Activated CD4-positive, CD25-positive, alpha-beta regulatory T cell treated with anti-CD3 and anti-CD28 coated beads, Interleukin-2, amount 50 U/mL, for 16 hours (primary cell): Measurements from ENCODE around the gene EFCAB5.
"Not testable (repeated sequence)": the region's sequence is repeated elsewhere in the genome, so short reads cannot be mapped to it uniquely, and the experiment has no call there.

Experiments used
- DNase-seq: peaks from one replicate; pipeline ENCODE4 v3.0.0-alpha.2; 2020; ENCODE audit warnings: low read depth, low spot score

Gene EFCAB5

DNA sequence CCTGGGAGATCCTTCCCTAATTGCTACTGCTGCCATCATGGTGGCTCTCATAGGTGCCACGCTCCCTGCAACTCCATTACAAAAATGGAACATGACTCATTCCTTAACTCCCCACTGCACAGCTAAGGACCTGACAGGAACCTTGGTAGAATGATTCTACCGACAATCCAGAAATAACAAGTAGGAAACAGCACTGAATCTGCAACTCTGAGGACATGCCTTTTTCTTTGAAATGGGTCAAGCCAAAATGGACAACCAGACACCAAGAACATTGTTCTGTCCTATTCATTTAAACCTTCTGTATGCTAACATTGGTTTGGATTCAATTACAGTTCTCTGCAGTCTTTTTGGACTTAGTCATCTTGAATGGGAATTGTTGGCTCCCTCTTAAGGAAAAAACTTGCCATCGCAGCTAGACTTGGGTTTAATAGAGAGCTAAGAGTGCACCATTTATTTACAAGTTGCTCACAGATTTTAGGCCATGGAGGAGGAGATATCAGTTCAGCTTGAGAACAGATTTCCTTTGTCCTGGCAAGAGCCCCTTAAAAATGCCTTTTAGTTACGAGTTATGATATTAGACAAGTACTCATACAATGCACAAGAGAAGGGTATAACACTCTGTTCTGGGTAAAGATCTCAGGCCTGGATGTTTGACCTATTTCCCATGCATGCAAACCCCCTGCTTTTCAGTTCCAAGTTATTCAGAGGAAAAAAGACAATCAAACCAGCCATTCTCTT lies 154.2 kb downstream of the EFCAB5 start:
- DNase-seq = no peak

DNA sequence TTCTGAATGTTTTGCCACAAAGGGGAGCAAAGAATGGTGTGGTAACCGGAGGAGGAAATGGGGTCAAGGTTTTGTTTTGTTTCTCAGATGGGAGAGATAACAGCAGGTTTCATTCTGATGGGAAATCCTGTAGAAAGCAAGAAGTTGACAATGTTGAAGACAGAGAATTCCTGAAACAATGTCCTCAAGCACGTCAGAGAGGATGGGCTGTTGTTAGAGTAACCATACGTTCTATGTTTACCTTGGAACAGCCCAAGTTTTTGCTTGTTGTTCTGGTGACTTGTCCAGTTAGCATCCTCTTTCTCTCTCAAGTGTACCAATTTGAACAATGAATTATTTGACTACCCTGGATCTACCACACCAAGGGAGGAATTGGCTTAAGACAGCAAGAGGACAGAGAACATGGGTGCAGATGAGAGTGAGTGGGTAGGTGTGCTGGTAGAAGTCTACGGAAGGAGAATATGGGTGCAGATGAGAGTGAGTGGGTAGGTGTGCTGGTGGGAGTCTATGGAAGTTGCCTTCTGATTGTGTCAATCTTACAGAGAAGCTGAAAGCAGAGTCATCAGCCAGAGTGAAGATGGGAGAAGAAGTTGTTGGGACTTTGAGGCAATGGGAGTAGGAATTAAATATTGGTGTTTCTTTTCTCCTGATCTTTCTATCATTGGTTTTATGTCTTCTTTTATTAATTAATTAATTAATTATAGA lies 160.4 kb downstream of the EFCAB5 start:
- DNase-seq = no peak

DNA sequence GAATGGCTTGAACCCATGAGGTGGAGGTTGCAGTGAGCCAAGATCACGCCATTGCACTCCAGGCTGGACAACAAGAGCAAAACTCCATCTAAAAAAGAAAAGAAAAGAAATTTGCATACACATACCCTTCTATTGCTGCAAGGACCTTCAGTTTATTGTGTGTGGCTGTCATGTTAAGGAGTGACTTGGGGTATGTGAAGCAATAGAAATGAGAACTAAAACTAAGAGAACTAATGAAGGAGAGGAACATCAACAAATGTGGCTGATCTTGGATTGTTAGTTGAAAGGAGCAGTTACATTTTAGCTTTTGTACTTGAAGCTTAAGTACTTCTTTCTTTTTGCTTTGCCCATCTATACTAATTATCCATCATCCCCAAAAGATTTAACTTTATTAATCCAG lies 162.5 kb downstream of the EFCAB5 start:
- no peak for DNase-seq

DNA sequence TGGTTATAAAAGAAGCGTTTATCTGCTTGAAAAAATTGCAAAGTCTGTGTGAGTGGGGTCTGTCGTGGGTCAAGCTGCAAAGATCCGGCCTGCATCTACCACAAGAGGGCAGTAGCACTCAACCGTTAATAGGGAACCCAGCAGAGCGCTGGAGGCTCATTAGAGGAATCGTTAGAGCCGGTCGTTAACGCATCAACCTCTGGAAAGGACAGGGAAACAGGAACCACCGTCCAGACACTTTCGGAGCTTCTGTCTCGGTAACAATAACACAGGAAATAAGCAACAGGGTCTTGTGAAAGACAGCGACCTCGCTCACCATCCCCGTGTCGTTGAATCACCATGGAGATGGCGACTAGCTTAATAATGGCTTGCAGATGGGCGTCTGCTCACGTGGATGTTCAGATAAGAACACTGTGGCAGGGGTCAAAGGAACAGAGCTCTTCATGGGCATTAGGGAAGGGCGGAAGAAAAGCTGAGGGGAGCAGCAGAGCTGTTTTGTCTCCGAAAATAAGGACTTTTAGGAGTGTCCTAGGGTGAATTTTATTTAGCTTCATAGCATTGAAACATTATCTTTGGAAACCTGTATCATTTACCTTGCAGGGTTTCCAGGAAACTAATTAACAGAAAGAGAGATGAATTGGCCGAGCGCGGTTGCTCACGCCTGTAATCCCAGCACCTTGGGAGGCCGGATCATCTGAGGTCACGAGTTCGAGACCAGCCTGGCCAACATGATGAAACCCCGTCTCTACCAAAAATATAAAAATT lies 163.3 kb downstream of the EFCAB5 start:
- DNase-seq = peak; percentile 54

DNA sequence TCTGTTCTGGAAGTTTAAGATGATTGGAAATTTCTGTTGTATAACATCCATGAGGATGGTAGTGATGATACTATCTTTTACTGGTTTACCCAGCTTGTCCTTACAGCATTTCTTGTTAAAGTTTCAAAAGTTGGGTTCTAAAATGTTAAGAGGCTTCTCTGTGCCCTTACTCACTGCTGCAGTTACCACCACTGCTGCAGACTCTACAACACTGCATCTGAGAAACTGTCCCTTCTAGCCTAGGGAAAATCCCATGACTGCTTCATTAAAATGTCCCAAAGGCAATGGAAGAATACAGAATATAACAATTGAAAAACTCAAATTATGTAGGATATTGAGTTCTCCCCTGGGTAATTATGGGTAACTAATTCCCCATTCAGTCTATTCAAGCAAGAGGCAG lies 171.4 kb downstream of the EFCAB5 start:
- DNase-seq = no peak

DNA sequence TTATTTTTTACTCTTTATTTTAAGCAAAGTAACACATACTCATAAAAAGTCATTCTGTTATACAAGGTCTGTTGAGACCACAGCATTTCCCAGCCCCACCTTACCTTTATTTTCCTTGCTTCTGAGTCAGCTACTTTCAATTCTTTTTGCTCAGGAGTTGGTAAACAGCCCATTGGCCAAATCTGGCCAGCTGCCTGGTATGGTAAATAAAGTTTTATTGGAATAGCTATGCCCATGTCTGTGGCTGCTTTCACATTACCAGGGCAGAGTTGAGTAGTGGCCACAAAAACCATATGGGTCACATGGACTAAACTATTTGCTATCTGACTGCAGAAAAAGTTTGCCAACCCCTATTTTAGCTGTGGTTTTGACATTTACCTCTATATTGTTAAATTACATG lies 171.8 kb downstream of the EFCAB5 start:
- DNase-seq = no peak

DNA sequence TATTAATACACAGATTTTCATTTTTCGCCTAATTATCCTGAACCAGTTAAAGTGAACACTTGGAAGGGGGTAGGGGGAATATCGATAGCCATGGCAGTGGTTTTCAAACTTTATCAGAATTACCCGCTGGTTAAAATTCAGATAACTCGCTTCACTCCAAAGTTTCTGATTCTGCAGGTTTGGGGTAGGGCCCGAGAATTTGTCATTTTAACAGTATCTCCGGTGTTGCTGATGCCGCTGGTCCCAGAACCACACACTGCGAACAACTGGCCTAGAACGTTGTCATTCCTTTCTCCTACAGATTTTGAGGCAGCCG lies 174.9 kb downstream of the EFCAB5 start:
- no peak for DNase-seq

DNA sequence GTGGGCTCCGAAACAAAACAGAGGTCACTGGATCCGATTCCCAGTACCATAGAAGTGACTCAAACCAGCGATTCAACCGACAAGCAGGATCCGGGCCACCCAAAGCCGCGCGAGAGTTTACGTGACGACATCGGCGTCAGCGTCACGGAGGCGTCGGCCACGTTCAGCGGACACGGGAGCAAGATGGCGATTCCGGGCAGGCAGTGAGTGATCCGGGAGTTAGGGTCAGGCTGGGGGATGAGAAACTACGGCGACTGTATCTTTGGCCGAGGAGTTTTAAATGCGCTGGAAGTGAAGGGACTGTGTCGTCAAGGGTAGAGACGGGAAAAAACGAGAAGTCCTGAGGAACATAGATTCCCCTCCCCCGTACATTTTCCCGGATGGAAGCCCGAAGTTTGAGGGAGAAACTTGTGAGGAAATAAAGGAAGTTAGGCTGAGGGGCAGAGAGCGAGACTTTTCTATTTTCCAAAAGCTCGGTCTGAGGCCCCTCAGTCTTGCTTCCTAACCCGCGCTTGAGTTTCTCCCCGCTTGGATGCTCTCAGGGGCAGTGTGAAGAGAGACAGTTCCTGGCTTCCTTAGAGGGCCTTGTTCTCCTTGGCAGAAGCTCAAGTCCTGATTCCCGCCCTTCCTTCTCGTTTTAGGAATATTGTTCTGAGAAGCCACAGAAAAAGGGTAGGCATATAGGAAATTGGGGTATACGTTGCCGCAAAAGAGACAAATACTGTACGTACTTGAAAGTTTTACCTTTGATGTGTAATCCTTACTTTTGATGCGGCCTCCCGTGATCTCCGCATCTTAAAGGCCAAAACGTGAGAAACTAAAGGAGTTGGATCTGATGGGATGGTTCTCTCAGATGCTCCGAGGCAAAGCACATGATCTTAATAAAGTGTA lies 175.5 kb downstream of the EFCAB5 start, which contains the start of gene NSRP1:
Gene NSRP1 (plus strand): TSS at position 156 of the 891 bp plus-strand sequence. CDS start 28 bp downstream, at position 184.
- DNase-seq = peak; percentile 88

DNA sequence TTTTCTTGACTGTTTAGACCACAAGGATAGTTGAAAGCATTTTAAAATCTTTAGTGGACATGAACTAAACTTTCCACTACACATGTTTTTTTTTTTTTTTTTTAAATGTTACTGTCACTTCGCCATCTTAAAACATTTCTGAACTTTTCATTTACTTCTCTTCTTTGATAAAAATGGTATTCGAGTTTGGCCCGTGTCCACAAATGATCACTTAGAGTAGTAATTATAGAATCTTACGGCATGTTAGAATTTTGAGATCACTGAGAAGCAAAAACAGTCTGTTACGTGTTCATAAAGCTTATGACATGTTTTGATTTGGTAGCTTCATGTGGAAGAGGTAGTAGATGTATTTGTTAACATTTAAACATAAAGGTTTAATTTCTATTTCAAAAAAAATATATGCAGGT lies 176.2 kb downstream of the EFCAB5 start:
- no peak for DNase-seq

DNA sequence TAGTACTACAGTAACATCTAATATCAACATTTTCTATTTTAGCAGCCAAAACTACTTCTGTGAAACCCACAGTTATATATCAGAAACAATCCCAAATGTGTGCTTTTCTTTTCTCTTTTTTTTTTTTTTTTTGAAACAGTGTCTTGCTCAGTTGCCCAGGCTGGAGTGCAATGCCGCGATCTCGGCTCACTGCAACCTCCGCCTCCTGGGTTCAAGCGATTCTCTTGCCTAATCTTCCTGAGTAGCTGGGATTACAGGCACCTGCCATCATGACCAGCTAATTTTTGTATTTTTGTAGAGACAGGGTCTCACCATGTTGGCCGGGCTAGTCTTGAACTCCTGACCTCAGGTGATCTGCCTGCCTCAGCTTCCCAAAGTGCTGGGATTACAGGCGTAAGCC lies 177.2 kb downstream of the EFCAB5 start:
- DNase-seq = not testable (repeated sequence)

DNA sequence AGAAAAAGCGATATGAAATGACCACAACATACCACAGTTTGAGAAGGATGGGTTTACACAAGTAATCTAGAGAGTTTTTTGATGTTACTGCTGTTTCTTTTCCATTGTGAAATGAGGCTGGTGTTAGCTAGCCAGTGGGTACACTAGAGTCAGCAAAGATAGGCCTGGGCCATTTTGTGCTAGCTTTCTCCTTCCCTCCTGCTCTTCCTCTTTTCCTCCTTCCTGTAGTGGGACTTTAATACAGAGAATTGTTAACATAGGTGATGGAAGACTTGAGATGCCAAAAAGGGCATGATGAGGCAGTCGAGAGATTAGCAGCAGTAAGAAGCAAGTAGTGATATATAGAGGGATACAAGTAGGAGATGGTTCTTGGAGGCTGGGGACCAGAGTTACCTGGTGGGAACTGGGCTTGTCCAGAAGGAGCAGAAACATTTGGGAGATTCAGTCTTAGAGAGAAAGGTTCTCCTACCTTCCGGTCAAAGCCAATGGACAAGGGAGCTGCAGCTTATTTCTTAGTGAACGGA lies 182.9 kb downstream of the EFCAB5 start:
- no peak for DNase-seq

DNA sequence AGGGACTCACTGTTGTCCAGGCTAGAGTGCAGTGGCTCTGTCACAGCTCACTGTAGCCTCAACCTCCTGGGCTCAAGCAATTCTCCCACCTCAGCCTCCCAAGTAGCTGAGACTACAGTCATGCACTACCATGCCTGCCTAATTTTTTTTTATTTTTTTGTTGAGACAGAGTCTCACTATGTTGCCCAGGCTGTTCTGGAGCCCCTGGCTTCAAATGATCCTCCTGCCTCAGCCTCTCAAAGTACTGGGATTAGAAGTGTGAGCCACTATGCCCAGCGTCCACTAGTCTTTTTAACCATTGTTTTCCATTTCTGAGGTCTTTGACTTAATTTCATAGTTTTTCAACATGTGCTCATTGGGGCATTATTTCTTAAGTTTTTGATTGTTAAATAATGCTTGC lies 188.7 kb downstream of the EFCAB5 start:
- no peak for DNase-seq

DNA sequence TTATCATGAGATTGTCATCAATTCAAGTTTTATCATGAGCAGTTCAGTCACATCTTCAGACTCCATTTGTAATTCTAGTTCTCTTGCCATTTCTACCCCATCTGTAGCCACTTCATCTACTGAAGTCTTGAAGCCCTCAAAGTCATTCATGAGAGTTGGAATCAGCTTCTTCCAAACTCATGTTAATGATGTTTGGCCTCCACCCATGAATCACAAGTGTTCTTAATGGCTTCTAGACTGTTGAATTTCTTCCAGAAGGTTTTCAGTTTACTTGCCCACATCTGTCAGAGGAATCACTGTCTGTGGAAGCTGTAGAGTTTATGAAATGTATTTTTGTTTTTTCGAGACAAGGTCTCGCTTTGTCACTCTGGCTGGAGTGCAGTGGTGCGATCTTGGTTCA lies 191.2 kb downstream of the EFCAB5 start:
- DNase-seq = no peak

DNA sequence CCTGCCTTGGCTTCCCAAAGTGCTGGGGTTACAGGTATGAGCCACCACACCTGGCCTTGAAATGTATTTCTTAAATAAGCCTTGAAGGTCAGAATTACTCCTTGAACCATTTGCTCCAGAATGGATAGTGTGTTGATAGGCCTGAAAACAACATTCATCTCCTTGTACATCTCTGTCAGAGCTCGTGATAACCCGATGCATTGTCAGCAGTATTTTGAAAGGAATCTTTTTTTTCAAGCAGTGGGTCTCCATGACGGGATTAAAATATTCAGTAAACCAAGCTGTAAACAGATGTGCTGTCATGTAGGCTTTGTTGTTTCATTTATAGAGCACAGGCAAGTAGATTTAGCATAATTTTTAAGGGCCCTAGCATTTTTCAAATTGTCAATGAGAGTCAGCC lies 191.8 kb downstream of the EFCAB5 start:
- no peak for DNase-seq

DNA sequence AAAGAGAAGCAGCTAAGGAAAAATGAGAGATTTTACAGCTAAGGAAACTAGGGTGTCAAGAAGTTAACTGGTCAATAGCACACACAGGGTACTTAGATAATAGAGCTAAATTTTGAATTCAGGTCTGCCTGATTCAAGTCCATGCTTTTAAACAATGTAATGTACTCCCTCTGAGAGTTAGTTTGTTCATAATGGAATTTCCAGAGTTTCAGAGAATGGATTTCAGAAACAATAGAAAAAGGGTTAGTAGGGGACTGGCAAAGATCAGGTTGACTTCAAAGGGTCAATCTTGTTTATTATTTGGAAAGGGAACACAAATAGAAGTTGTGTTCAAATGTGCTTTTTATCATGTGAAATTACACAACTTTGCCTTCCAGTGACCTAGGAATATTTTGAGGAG lies 193.1 kb downstream of the EFCAB5 start:
- no peak for DNase-seq

DNA sequence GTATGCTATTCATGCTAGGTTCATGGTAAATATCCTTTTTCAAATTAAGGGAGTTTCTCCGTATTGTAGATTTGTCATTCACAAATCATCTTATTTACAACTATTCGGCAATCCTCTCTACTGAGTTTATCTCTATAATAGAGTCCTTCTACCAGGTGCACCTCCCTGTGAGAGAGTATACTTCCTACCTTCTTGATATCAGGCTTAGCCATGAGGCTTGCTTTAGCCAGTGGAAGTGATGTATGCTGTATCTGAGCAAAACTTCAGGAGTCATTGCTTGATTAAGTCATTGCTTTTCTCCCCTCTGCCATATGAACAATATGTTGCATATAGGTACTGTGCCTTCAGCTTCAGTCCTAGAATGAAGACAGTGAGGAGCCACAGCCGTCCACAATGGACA lies 195.7 kb downstream of the EFCAB5 start:
- DNase-seq = no peak

DNA sequence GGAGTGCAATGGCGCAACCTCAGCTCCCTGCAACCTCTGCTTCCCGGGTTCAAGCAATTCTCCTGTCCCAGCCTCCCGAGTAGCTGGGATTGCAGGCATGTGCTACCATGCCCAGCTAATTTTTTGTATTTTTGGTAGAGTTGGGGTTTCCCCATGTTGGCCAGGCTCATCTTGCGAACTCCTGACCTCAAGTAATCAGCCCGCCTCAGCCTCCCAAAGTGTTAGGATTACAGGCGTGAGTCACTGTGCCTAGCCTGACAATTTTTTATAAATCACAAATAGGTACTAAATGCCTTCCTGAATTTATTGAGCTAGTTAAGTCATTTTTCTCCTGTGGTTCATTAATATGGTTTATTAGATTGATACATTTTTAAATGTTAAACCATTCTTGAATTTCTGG lies 206.4 kb downstream of the EFCAB5 start:
- DNase-seq = not testable (repeated sequence)

DNA sequence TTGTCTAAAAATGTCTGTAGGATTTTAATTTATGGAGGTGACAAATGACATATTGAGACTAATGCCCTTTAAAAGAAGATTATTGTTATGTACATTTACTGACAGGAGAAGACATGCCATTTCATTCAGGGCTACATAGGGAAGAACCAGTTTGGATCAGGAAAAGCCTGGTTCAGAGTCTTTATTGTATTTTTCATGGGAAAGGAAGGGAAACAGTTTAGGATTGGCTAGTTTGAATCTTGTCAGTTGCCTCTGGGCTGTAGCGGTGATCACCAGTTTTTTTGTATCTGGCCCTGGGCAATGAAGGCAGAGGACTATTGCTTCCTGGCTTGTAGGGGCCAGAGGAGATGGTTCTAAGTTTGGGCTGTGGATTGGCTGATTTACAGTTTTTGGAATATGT lies 206.9 kb downstream of the EFCAB5 start:
- DNase-seq = no peak

DNA sequence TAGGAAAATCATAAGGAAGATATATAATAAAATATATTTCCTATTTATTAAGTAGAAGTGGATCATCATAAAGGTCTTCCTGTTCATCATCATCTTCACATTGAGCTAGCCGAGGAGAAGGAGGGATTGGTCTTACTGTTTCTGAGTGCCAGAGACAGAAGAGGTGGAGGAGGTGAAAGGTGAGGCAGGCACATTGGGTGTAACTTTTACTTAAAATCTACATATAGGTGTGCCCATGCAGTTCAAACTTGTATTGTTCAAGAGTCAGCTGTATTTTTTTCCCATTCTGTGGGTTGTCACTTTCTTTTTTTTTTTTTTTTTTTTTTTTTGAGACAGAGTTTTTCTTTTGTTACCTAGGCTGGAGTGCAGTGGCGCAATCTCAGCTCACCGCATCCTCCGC lies 210.0 kb downstream of the EFCAB5 start:
- no peak for DNase-seq

DNA sequence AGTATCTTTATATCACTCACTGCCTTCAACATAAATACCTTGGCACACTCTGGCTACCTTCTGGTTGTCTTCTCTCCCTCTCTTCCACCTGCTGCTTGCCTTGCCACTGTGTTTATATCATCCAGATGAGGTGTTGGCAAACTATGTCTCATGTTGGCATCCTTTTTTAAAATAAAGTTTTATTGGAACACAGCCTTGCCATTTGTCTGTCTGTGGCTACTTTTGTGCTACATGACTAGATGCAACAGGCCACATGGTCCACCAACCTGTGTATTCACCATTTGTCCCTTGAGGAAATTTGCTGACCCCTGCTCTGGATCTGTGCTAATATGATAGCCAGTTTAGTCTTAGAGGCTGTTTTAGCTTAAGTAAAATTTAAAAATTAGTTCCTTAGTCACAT lies 212.0 kb downstream of the EFCAB5 start:
- DNase-seq = no peak

DNA sequence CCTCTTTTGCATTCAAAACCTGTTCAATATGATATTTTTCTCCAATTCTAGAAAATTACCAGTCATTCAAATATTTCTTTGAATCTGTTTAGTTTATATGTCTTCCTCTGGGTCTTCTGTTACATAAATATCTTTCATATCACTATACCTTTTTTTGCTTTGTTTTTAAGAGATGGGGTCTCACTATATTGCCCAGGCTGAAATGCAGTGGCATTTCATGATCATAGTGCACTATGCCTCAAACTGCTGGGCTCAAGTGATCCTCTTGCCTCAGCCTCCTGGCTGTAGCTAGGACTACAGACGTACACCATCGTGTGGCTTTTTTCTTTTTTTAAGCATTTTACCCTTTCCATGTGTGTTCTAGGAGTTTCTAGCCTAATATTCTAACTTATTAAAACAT lies 214.0 kb downstream of the EFCAB5 start:
- no peak for DNase-seq
